GM12878 (cell line): ENCODE measurements around the gene HOXB6. TPM values are rescaled to one million over a fixed set of nuclear protein-coding genes. Genes with fewer than 3 reads are reported as not detected.

Experiments used
- BMI1 ChIP-seq: fragments of 450-650 bp; IDR thresholded peaks from 2 replicates; pipeline ENCODE4 v1.6.1; 2016; ENCODE audit warnings: mild to moderate bottlenecking, moderate library complexity, borderline replicate concordance
- JUNB ChIP-seq: IDR thresholded peaks from 2 replicates; pipeline ENCODE4 v1.6.1; 2016; ENCODE audit warnings: antibody characterized with exemption, mild to moderate bottlenecking
- KLF5 ChIP-seq: fragments of 450-650 bp; IDR thresholded peaks from 2 replicates; pipeline ENCODE4 v1.6.1; 2014; ENCODE audit warnings: mild to moderate bottlenecking; ENCODE audit not compliant: partially characterized antibody
- LARP7 ChIP-seq: fragments of 450-650 bp; IDR thresholded peaks from 2 replicates; pipeline ENCODE4 v1.6.1; 2017; ENCODE audit warnings: mild to moderate bottlenecking
- MTA3 ChIP-seq: IDR thresholded peaks from 2 replicates; pipeline ENCODE4 v1.6.1; 2012; ENCODE audit warnings: low read length, inconsistent platforms, borderline replicate concordance
- POLR2A ChIP-seq: IDR thresholded peaks from 2 replicates; pipeline ENCODE4 v1.6.1; 2011; ENCODE audit warnings: low read depth, mild to moderate bottlenecking, low read length
- RUNX3 ChIP-seq: IDR thresholded peaks from 2 replicates; pipeline ENCODE4 v1.6.1; 2012; ENCODE audit warnings: low read length, inconsistent platforms
- SRF ChIP-seq, 2 experiments: IDR thresholded peaks; 2 replicates each; pipeline ENCODE4 v1.6.1; 2011; ENCODE audit warnings: low read depth in 2 of 2, low read length in 2 of 2, mild to moderate bottlenecking in 1 of 2, moderate library complexity in 1 of 2
- ZNF207 ChIP-seq: fragments of 450-650 bp; IDR thresholded peaks from 2 replicates; pipeline ENCODE4 v1.6.1; 2014; ENCODE audit warnings: antibody characterized with exemption, mild to moderate bottlenecking, borderline replicate concordance
- ZNF24 ChIP-seq: fragments of 450-650 bp; IDR thresholded peaks from 2 replicates; pipeline ENCODE4 v1.6.1; 2017; ENCODE audit warnings: antibody characterized with exemption, mild to moderate bottlenecking
- polyA plus RNA-seq, 11 experiments: library from polyadenylated mRNA; depleted of rRNA in 4 of 11; unstranded in 6 of 11; stranded (reverse) in 5 of 11; fragments of >200 nt; fragmentation: Nextera tagmentation in 4 of 11; fragmentation: Illumina TruSeq in 1 of 11; extraction: Ambion mirVana in 4 of 11; extraction: Trizol in 1 of 11; gene quantifications; 1 replicate in 1 of 11; 2 replicates in 10 of 11; pipeline versions ENCODE4 v1.2.1 to v1.2.3, GENCODE V29; 2011 to 2016; ENCODE audit warnings: inconsistent platforms in 2 of 11, missing spikeins in 2 of 11, low read depth in 1 of 11
- total RNA-seq, 4 experiments: library from RNA; depleted of rRNA in 3 of 4; stranded (reverse); fragments of >200 nt in 3 of 4; fragmentation: Illumina TruSeq in 1 of 4; extraction: Trizol in 1 of 4; gene quantifications; 2 replicates each; pipeline versions ENCODE4 v1.2.1 to v1.2.3, GENCODE V29; 2013 to 2021
- TF ChIP-seq, protein P1 (sequence below): fragments of 450-650 bp; IDR thresholded peaks from 2 replicates; pipeline ENCODE4 v1.6.1; 2017; ENCODE audit warnings: mild to moderate bottlenecking, moderate library complexity
- TF ChIP-seq, protein P2 (sequence below): fragments of 450-650 bp; IDR thresholded peaks from 2 replicates; pipeline ENCODE4 v1.6.1; 2017; ENCODE audit warnings: borderline replicate concordance

HOXB6 gene
- total and polyA plus RNA-seq, 10 of the 15 experiments (the other 5 are each of a cell fraction or from before 2014, with no cell fraction given) = 0.04 to 0.51 (median 0.09) TPM; not detected in 2

DNA sequence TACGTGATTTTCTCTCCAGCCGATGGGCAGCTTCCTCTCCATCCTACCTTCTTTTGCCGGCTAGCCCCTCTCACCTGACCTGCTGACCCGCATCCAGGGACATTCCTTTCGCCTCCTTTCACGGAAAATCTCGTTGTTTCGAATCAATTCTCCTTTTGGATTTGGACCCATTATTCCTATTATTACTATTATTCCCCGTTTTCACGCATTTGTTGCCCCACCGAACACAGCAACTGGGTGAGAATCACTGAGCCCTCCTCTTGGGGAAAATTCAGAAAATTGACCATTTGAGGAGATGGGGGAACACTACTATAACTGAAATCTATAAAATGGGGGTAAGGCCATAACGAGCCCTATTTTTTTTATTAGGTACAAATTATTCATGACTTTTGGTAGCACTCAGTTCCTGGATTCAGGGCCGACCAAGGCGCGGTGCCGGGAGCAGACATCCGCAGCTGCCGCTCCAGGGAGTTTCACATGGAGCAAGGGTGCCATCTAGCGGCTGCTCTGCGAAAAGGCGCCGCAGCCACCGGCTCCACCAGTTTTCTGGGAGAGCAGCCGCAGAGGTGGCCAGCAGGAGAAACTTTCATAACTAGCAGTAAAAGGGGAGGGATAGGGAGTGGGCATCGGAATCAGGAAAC lies 13.6 kb upstream of the HOXB6 start (continued):
- TF ChIP-seq, protein P1, sequence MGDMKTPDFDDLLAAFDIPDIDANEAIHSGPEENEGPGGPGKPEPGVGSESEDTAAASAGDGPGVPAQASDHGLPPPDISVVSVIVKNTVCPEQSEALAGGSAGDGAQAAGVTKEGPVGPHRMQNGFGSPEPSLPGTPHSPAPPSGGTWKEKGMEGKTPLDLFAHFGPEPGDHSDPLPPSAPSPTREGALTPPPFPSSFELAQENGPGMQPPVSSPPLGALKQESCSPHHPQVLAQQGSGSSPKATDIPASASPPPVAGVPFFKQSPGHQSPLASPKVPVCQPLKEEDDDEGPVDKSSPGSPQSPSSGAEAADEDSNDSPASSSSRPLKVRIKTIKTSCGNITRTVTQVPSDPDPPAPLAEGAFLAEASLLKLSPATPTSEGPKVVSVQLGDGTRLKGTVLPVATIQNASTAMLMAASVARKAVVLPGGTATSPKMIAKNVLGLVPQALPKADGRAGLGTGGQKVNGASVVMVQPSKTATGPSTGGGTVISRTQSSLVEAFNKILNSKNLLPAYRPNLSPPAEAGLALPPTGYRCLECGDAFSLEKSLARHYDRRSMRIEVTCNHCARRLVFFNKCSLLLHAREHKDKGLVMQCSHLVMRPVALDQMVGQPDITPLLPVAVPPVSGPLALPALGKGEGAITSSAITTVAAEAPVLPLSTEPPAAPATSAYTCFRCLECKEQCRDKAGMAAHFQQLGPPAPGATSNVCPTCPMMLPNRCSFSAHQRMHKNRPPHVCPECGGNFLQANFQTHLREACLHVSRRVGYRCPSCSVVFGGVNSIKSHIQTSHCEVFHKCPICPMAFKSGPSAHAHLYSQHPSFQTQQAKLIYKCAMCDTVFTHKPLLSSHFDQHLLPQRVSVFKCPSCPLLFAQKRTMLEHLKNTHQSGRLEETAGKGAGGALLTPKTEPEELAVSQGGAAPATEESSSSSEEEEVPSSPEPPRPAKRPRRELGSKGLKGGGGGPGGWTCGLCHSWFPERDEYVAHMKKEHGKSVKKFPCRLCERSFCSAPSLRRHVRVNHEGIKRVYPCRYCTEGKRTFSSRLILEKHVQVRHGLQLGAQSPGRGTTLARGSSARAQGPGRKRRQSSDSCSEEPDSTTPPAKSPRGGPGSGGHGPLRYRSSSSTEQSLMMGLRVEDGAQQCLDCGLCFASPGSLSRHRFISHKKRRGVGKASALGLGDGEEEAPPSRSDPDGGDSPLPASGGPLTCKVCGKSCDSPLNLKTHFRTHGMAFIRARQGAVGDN = no peak
- TF ChIP-seq JUNB (no peak), ZNF207 (no peak), SRF (IDR thresholded peaks at IDR 0.05; ENCODE audit: low read depth in 2 of 2, low read length in 2 of 2) (no peak), ZNF24 (no peak), MTA3 (no peak), RUNX3 (peak; percentile 27; the same call in 1 of the 2 replicates), BMI1 (peak; percentile 59; the same call in 1 of the 2 replicates), LARP7 (no peak), KLF5 (no peak), POLR2A (no peak)
- TF ChIP-seq, protein P2, sequence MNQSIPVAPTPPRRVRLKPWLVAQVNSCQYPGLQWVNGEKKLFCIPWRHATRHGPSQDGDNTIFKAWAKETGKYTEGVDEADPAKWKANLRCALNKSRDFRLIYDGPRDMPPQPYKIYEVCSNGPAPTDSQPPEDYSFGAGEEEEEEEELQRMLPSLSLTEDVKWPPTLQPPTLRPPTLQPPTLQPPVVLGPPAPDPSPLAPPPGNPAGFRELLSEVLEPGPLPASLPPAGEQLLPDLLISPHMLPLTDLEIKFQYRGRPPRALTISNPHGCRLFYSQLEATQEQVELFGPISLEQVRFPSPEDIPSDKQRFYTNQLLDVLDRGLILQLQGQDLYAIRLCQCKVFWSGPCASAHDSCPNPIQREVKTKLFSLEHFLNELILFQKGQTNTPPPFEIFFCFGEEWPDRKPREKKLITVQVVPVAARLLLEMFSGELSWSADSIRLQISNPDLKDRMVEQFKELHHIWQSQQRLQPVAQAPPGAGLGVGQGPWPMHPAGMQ = no peak
